Vein endothelial cell (primary cell): ENCODE data around the gene ATRN. TPM values are rescaled to one million over a fixed set of nuclear protein-coding genes. Genes with fewer than 3 reads are reported as not detected.

Experiments used
- small RNA-seq: library from RNA; depleted of rRNA; stranded (forward); fragments of <200 nt; gene quantifications from one replicate; pipeline ENCODE3, GENCODE V24; 2012
- total RNA-seq: library from RNA; depleted of rRNA; stranded (reverse); fragments of >200 nt; gene quantifications from 2 replicates; pipeline ENCODE4 v1.2.3, GENCODE V29; 2012

The ATRN gene
- total RNA-seq, result 38.9 and 42.5 TPM in 2 replicates

GRCh38 chr20:3470627-3471396 lies at the start of gene ATRN:
Gene ATRN, plus strand, starts transcription at chr20:3471018. Its CDS starts 90 bp downstream, at chr20:3471108.

GRCh38 chr20:3663031-3663701 lies 192.3 kb downstream of the ATRN start, which contains the start of gene GFRA4:
Gene GFRA4, minus strand, starts transcription at chr20:3663399. Its CDS starts 0 bp downstream, at chr20:3663399.

GRCh38 chr20:3681931-3682781 lies 211.3 kb downstream of the ATRN start, which contains the start of gene ADAM33:
Gene ADAM33, minus strand, starts transcription at chr20:3682010. Its CDS starts 6 bp downstream, at chr20:3682004.

Small RNAs within 50 kb of the gene (small RNA-seq; reads per million reads assigned to genes)
- gene AL353193.1, result not detected

Other genes with a start within 250 kb of the ATRN start
- 4.9 TPM in 2 replicates for gene SLC4A11, start 231.8 kb upstream of the ATRN start, total RNA-seq
- gene DNAAF9, start 63.3 kb upstream of the ATRN start, total RNA-seq, result 17.3 and 20.7 TPM in 2 replicates
- not detected in 2 replicates for gene GFRA4, start 192.4 kb downstream of the ATRN start, total RNA-seq
- gene ADAM33, start 211.0 kb downstream of the ATRN start, total RNA-seq, result under 0.01 TPM in 1 of 2 replicates, not detected in the other
- not detected in 2 replicates for gene SIGLEC1, start 241.6 kb downstream of the ATRN start, total RNA-seq